ENCODE results near the gene GAB2. TPM values are rescaled to one million over a fixed set of nuclear protein-coding genes. Genes with fewer than 3 reads are reported as not detected.

Gene GAB2
- total RNA-seq, 1 experiment from 2014 or later = 4.2 TPM

DNA sequence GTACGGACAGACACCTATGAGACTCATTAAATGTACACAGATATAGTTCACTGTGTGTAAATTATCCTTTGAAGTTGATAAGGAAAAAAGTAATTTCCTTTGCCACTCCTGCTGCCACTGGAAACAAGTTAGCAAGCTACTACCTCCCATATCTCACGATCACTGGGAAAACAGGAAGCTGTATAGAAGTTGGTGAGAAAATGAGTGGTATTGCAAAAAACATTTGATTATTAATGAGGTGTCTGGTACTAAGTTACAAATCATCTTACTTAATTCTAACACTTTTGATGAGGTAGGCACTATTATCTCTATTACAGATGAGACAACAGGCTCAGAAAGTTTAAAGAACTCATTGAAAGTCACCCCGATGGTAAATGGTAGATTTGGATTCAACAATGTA is 68.5 kb downstream of the GAB2 start:
- Mint-ChIP-seq H3K36me3 (ENCODE audit: insufficient read depth, unreplicated experiment) (no peaks in the 10 kb centered on the region), H3K4me1 (ENCODE audit: insufficient read depth, unreplicated experiment) (peaks cover 19% of the 10 kb centered on the region), H3K4me3 (ENCODE audit: unreplicated experiment) (no peak overlapping the region), H3K27me3 (ENCODE audit: insufficient read depth, unreplicated experiment) (no peaks in the 10 kb centered on the region), H3K9me3 (ENCODE audit: unreplicated experiment) (no peaks in the 10 kb centered on the region), H3K27ac (ENCODE audit: low read depth, unreplicated experiment) (no peak overlapping the region)
- intact Hi-C loops (cut with micrococcal nuclease) = no loop called here
- ChIA-PET CTCF (interaction anchor here (0.6 kb wide), 1 partner anchor 136 kb away, joined by 3 read pairs; no protein-coding TSS in a partner anchor), POLR2A (no interaction called here)
- no peak for DNase-seq (ENCODE audit: unreplicated experiment)
- BruUV-seq (replicated peaks) = no TSS peak
- TF ChIP-seq, protein P1, sequence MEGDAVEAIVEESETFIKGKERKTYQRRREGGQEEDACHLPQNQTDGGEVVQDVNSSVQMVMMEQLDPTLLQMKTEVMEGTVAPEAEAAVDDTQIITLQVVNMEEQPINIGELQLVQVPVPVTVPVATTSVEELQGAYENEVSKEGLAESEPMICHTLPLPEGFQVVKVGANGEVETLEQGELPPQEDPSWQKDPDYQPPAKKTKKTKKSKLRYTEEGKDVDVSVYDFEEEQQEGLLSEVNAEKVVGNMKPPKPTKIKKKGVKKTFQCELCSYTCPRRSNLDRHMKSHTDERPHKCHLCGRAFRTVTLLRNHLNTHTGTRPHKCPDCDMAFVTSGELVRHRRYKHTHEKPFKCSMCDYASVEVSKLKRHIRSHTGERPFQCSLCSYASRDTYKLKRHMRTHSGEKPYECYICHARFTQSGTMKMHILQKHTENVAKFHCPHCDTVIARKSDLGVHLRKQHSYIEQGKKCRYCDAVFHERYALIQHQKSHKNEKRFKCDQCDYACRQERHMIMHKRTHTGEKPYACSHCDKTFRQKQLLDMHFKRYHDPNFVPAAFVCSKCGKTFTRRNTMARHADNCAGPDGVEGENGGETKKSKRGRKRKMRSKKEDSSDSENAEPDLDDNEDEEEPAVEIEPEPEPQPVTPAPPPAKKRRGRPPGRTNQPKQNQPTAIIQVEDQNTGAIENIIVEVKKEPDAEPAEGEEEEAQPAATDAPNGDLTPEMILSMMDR (IDR thresholded peaks at IDR 0.05; ENCODE audit: unreplicated experiment) = no peak

DNA sequence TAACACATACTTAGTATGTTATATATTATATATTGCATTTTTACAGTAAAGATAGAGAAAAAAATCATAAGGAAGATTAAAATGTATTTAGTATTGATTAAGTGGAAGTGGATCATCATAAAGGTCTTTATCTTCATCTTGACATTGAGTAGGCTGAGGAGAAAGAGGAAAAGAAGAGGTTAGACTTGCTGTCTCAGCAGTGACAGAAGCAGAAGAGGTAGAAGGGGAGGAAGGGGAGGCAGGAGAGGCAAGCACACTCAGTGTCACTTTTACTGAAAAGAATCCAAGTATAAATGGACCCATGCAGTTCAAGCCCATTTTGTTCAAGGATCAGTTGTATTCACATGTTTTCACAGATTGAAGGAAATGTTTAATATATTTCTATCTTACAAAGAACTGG is 69.7 kb downstream of the GAB2 start:
- no peaks in the 10 kb centered on the region for H3K36me3 Mint-ChIP-seq (ENCODE audit: insufficient read depth, unreplicated experiment)
- no peak overlapping the region for H3K4me3 Mint-ChIP-seq (ENCODE audit: unreplicated experiment)
- H3K9me3 Mint-ChIP-seq (ENCODE audit: unreplicated experiment) = no peaks in the 10 kb centered on the region
- TF ChIP-seq, protein P1 (IDR thresholded peaks at IDR 0.05; ENCODE audit: unreplicated experiment) = no peak
- intact Hi-C loops (cut with micrococcal nuclease) = no loop called here
- ChIA-PET POLR2A (no interaction called here), CTCF (no interaction called here)
- peaks cover 21% of the 10 kb centered on the region for H3K4me1 Mint-ChIP-seq (ENCODE audit: insufficient read depth, unreplicated experiment)
- DNase-seq (ENCODE audit: unreplicated experiment) = no peak
- no TSS peak for BruUV-seq (replicated peaks)
- H3K27ac Mint-ChIP-seq (ENCODE audit: low read depth, unreplicated experiment) = no peak overlapping the region
- H3K27me3 Mint-ChIP-seq (ENCODE audit: insufficient read depth, unreplicated experiment) = no peaks in the 10 kb centered on the region

DNA sequence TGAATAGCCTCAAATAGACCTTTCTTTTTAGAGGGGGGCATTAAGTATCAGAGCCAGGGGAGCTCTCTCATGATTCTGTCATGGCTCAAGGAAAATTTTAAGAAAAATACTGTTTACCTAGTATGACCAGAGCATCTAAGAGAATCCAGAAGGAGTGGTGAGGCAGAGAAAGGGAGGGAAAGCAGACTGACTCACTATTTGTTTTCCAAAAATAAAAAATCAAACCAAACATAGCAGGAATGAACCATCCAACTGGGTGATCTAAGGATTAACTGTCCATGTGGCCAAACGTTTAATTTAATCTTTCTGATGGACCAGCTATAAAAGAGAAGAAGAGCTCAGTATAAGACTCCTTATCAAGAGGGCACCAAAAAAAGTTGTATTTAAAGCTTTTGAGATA is 70.8 kb downstream of the GAB2 start:
- H3K4me1 Mint-ChIP-seq (ENCODE audit: insufficient read depth, unreplicated experiment) = peaks cover 21% of the 10 kb centered on the region
- TF ChIP-seq, protein P1 (IDR thresholded peaks at IDR 0.05; ENCODE audit: unreplicated experiment) = no peak
- no peaks in the 10 kb centered on the region for H3K27me3 Mint-ChIP-seq (ENCODE audit: insufficient read depth, unreplicated experiment)
- H3K36me3 Mint-ChIP-seq (ENCODE audit: insufficient read depth, unreplicated experiment) = no peaks in the 10 kb centered on the region
- ChIA-PET CTCF (interaction anchor here (0.8 to 1.3 kb wide), 2 partner anchors 9 to 218 kb away, joined by 3 to 5 read pairs; no protein-coding TSS in a partner anchor), POLR2A (no interaction called here)
- no peak overlapping the region for H3K4me3 Mint-ChIP-seq (ENCODE audit: unreplicated experiment)
- no TSS peak for BruUV-seq (replicated peaks)
- intact Hi-C loops (cut with micrococcal nuclease) = no loop called here
- DNase-seq (ENCODE audit: unreplicated experiment) = no peak
- H3K27ac Mint-ChIP-seq (ENCODE audit: low read depth, unreplicated experiment) = no peak overlapping the region
- H3K9me3 Mint-ChIP-seq (ENCODE audit: unreplicated experiment) = no peaks in the 10 kb centered on the region

DNA sequence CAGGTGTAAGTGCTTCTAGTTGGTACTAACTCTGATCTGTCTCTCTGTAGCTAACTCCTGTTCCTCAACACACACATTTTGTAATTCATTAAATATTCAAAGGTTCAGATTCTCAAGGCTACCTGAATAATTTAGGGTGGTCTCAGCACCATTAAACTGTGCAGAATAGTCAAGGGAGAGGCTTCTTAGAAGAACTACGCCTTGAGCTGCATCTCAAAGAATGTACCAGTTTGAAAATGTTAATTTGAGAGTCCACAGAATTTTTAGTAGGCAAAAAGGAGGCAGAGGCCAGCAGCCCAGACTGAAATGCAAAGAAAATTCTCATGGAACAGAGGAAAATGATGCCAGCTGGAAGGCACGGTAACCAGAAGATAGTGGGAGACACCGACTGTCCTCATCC is 72.2 kb downstream of the GAB2 start:
- TF ChIP-seq, protein P1 (IDR thresholded peaks at IDR 0.05; ENCODE audit: unreplicated experiment) = no peak
- intact Hi-C loops (cut with micrococcal nuclease) = no loop called here
- Mint-ChIP-seq H3K9me3 (ENCODE audit: unreplicated experiment) (no peaks in the 10 kb centered on the region), H3K4me3 (ENCODE audit: unreplicated experiment) (no peak overlapping the region), H3K27me3 (ENCODE audit: insufficient read depth, unreplicated experiment) (no peaks in the 10 kb centered on the region), H3K36me3 (ENCODE audit: insufficient read depth, unreplicated experiment) (no peaks in the 10 kb centered on the region), H3K27ac (ENCODE audit: low read depth, unreplicated experiment) (no peak overlapping the region), H3K4me1 (ENCODE audit: insufficient read depth, unreplicated experiment) (peaks cover 17% of the 10 kb centered on the region)
- CTCF ChIA-PET = no interaction called here
- no TSS peak for BruUV-seq (replicated peaks)
- POLR2A ChIA-PET = interaction anchor here (0.6 kb wide), 1 partner anchor 43 kb away, joined by 3 read pairs; no protein-coding TSS in a partner anchor
- no peak for DNase-seq (ENCODE audit: unreplicated experiment)
